Left lung (tissue), 10 donors: ENCODE measurements around the gene CDH4. TPM values are rescaled to one million over a fixed set of nuclear protein-coding genes. Genes with fewer than 3 reads are reported as not detected.

Experiments
- ATAC-seq: fragments of 200-7000 bp; cut with Tn5 transposase; one replicate; pipeline ENCODE4 v1.9.1; 2020; ENCODE audit warnings: moderate library complexity
- DNase-seq, 4 donors: peaks; one replicate each; pipeline ENCODE4 v3.0.0-alpha.2; 2013 to 2020
- H3K27ac ChIP-seq, 2 donors: fragments of 200-600 bp; sonication (generic) in 1 of 2; one replicate each; pipeline versions ENCODE4 v1.5.0 to v1.8.0; 2020 to 2021
- H3K27me3 ChIP-seq, 2 donors: fragments of 200-600 bp; sonication (generic) in 1 of 2; one replicate each; pipeline versions ENCODE4 v1.5.0 to v1.8.0; 2020 to 2021
- H3K36me3 ChIP-seq, 2 donors: fragments of 200-600 bp; sonication (generic) in 1 of 2; one replicate each; pipeline versions ENCODE4 v1.5.0 to v1.8.0; 2020 to 2021
- H3K4me1 ChIP-seq, 2 donors: fragments of 200-600 bp; one replicate each; pipeline ENCODE4 v1.8.0; 2021
- H3K4me3 ChIP-seq, 2 donors: fragments of 200-600 bp; sonication (generic) in 1 of 2; one replicate each; pipeline versions ENCODE4 v1.5.0 to v1.8.0; 2020 to 2021; ENCODE audit warnings: mild to moderate bottlenecking in 1 of 2
- H3K9me3 ChIP-seq, 2 donors: fragments of 200-600 bp; sonication (generic) in 1 of 2; one replicate each; pipeline versions ENCODE4 v1.5.0 to v1.8.0; 2020 to 2021
- intact Hi-C, 2 donors: fragments of 100-400 bp; cut with DNase I; formaldehyde crosslinking; loops; one replicate each; pipeline versions ENCODE4 v1.11.2 to v1.14.2; 2022
- polyA plus RNA-seq, 6 donors: library from polyadenylated mRNA; unstranded; fragments of 120-200 nt; gene quantifications; one replicate each; pipeline ENCODE4 v1.2.1, GENCODE V29; 2013; ENCODE audit not compliant: insufficient read length in 6 of 6
- total RNA-seq, 2 donors: library from RNA; stranded (reverse); fragmentation: NEBNext Ultra II Directional; extraction: Animal tissue kit (Norgen Biotek cat#: 25700); gene quantifications; one replicate each; pipeline ENCODE4 v1.2.1, GENCODE V29; 2021
- TF ChIP-seq, protein P1 (sequence below), 2 donors: fragments of 200-600 bp; sonication (generic) in 1 of 2; IDR thresholded peaks; one replicate each; pipeline versions ENCODE4 v1.5.0 to v1.8.0; 2021; ENCODE audit warnings: antibody characterized with exemption in 2 of 2
- donor health status: DM: no; HTN: yes; CAD: no.
- donor health status: DM: no; HTN: no; CAD: no.

The CDH4 gene
- total and polyA plus RNA-seq, 8 donors = 0.24 to 10.8 (median 5.1) TPM

DNA sequence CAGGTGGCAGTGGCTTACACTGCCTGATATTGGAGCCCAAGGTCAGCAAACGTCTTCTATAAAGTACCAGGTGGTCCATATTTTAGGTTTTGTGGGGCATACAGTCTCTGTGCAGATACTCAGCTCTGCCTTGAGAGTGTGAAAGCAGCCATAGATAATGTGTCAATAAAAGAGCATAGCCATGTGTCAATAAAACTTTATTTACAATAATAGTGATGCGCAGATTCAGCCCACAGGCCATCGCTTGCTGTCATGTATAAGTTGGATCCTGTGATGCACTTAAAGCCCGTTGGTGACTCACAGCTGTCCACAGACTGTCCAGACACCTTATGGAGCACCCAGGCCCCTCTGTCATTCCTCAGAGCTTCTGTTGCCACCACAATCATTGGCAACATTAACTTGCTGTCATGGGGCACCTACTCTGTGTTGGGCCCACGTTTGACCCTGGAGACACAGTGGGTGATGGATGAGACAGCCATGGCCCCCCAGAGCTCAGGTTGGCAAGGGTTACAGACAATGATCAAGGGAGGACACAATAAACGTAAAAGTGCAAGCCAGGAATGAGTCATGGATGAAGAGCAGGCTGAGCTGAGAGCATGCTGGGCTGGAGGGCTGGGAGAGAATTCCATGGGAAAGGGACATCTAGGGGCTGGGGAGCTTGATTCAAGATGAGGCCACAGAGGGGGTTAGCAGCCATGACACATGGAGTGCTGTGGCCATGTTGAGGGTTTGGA, 640.0 kb downstream of the CDH4 start:
- Histone ChIP-seq H3K36me3 (no peaks in the 10 kb centered on the region), H3K27ac (no peak overlapping the region), H3K4me1 (no peaks in the 10 kb centered on the region), H3K9me3 (no peaks in the 10 kb centered on the region), H3K27me3 (peaks cover 0 to 40% of the 10 kb centered on the region in 2 donors), H3K4me3 (no peak overlapping the region)
- ATAC-seq = no peak
- intact Hi-C loops = no loop called here
- no peak for DNase-seq
- TF ChIP-seq, protein P1, sequence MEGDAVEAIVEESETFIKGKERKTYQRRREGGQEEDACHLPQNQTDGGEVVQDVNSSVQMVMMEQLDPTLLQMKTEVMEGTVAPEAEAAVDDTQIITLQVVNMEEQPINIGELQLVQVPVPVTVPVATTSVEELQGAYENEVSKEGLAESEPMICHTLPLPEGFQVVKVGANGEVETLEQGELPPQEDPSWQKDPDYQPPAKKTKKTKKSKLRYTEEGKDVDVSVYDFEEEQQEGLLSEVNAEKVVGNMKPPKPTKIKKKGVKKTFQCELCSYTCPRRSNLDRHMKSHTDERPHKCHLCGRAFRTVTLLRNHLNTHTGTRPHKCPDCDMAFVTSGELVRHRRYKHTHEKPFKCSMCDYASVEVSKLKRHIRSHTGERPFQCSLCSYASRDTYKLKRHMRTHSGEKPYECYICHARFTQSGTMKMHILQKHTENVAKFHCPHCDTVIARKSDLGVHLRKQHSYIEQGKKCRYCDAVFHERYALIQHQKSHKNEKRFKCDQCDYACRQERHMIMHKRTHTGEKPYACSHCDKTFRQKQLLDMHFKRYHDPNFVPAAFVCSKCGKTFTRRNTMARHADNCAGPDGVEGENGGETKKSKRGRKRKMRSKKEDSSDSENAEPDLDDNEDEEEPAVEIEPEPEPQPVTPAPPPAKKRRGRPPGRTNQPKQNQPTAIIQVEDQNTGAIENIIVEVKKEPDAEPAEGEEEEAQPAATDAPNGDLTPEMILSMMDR (IDR thresholded peaks at IDR 0.05) = no peak

DNA sequence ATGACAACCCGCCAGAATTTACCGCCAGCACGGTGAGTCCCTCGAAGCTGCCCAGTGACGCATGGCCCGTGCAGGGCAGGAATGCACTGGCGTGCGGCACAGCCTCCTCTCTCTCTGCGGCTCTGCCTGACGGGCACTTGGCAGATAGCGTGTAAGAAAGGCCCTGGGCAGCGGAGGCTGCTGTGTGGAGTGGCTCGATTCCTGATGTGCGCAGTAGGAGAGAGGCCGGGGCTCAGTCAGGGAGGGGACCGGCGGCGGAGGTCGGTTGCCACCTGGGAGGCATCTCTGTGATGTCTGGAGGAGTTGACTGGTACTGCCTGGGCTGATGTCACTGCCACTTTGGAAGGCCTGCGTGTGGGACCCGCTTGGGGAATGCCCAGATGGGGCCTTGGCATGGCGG, 643.0 kb downstream of the CDH4 start:
- peaks cover 0 to 54% of the 10 kb centered on the region in 2 donors for H3K27me3 ChIP-seq
- no peaks in the 10 kb centered on the region for H3K36me3 ChIP-seq
- ATAC-seq = no peak
- no peak overlapping the region for H3K4me3 ChIP-seq
- intact Hi-C loops = no loop called here
- no peak overlapping the region for H3K27ac ChIP-seq
- TF ChIP-seq, protein P1 (IDR thresholded peaks at IDR 0.05) = no peak
- no peaks in the 10 kb centered on the region for H3K4me1 ChIP-seq
- H3K9me3 ChIP-seq = no peaks in the 10 kb centered on the region
- peak in 1 of 4 donors; percentile 73 for DNase-seq

DNA sequence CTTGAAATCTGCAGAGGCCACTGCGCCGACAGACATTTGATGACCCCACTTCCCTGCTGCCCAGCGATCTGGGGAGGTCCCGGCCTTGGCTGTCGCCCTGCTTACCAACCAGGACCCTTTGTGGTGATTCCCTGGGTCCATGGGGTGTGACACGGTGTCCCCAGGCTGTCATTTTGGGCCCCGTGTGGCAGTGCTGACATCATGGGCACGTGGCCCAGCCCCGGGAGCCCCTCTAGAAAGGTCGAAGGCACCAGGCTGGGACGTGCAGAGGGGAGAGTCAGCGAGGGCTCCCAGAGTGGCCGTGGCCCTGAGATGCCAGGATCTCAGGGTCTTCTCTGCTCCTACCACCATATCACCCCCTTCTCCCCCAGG, 643.6 kb downstream of the CDH4 start:
- Histone ChIP-seq H3K9me3 (no peaks in the 10 kb centered on the region), H3K27me3 (peaks cover 0 to 60% of the 10 kb centered on the region in 2 donors), H3K4me3 (no peak overlapping the region), H3K27ac (no peak overlapping the region), H3K36me3 (no peaks in the 10 kb centered on the region), H3K4me1 (no peaks in the 10 kb centered on the region)
- peak in 1 of 4 donors; percentile 59 for DNase-seq
- TF ChIP-seq, protein P1 (IDR thresholded peaks at IDR 0.05) = no peak
- intact Hi-C loops = no loop called here
- ATAC-seq = no peak

DNA sequence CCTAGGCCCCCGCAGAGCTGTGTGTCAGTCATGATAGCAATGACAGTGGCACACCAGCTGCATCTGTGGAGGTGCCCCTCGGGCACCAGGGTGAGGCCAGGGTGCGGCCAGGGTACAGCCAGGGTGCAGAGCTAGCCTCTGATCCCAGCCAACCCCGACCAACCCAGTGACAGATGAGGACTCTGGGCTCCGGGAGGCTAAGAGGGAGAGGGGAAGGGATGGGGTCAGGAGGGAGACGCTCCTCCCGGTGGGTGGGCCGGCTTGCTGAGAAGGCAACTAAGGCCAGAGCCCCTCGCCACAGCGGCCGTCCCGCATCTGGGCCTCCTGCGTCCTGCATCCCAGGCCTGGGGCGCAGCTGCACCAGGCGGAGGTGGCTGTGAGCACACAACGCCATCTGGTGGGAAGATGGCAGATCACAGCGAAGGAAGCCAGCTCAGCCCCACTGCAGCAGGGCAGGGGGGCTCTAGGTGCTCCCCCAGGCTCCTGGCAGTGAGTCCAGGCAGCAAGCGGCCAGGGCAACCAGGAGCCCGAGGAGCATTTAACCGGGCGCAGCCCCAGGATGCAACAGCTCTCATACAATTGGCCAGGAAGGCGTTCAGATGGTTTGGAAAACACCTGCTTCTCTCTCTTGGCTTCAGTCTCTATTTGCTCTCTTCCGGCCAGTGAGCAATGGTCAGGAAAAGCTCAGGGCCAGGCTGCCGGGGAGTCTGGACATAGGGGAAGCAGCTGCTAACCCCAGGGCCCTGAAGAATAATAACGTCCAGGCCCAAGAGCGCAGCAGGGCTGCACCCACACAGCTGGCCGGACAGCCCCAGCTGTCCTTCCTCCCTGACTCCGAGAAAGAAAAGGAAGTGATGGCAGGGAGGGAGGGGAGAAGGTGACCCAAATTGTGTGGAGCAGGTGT, 644.2 kb downstream of the CDH4 start:
- intact Hi-C loops = no loop called here
- ATAC-seq (peak; percentile 86), DNase-seq (peak in 3 of 4 donors; percentile 32 to 76 (median 57))
- Histone ChIP-seq H3K4me1 (no peaks in the 10 kb centered on the region), H3K36me3 (no peaks in the 10 kb centered on the region), H3K27ac (no peak overlapping the region), H3K9me3 (no peaks in the 10 kb centered on the region), H3K27me3 (peaks cover 0 to 63% of the 10 kb centered on the region in 2 donors), H3K4me3 (no peak overlapping the region)
- TF ChIP-seq, protein P1 (IDR thresholded peaks at IDR 0.05) = peak; percentile 58 to 59
